ENCODE measurements around the gene KLHL10. TPM values are rescaled to one million over a fixed set of nuclear protein-coding genes. Genes with fewer than 3 reads are reported as not detected.

KLHL10 gene
- total and polyA plus RNA-seq, 2 of the 13 experiments (the other 11 are each of a cell fraction or from before 2014, with no cell fraction given), result 0.04 to 0.08 TPM

DNA sequence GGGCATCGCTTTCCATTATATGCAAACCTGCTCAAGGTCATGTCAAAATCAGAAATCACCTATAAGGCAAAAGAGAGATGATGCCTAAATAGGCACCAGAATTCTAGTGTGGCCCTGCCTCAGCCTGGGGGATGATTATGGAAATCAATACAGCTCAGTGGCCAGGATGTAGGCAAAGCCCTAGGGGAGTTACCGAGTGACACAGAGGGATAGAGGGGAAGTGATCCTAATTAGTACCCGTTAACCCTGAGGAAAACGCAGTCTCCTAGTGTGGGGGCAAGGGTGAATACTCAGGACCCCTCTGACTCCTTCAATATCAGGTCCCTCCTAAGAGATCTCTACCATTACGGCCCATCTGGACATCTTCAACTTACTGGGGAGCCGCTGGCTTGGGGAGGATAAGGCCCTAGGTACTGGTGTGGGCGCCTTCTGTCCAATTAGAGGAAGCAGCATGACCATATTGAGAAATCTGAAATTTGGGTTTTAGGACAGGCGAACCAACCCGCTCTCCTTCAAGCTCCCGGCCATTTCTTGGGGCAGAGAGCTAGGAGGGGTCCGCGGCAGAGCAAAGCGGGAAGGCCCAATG, 2.3 kb upstream of the KLHL10 start:
- peaks cover 38% of the 10 kb centered on the region for H3K4me1 ChIP-seq (ENCODE audit: insufficient read depth, low read length)
- no peak overlapping the region for H2AFZ ChIP-seq (ENCODE audit: low read length)
- FAIRE-seq, result no peak
- no peaks in the 10 kb centered on the region for H3K27me3 ChIP-seq (ENCODE audit: control insufficient read depth in 1 of 2, insufficient read depth in 2 of 2, low read length in 2 of 2)
- H3K27ac ChIP-seq (ENCODE audit: extremely low read length, insufficient read depth, low read length), result peak overlapping the region; percentile 53
- CTCF ChIA-PET (ENCODE audit: low intra/inter-chr PET ratio, low total read pairs), result no interaction called here
- H3K9me3 ChIP-seq (ENCODE audit: low read length), result no peaks in the 10 kb centered on the region
- 14% methylated on average over 13 of the region's 13 CpGs for WGBS (ENCODE audit: low lambda C conversion rate)
- H3K9ac ChIP-seq (ENCODE audit: insufficient read depth, low read depth, low read length), result peak overlapping the region; percentile 82
- POLR2A ChIA-PET, result interaction anchor here (1.4 to 1.9 kb wide), 2 partner anchors 23 to 124 kb away, joined by 4 to 9 read pairs; partner anchors contain the start of genes FKBP10 and P3H4
- TSS peak; percentile 56 for BruUV-seq (replicated peaks)
- in situ Hi-C loops (cut with HindIII; ENCODE audit: extremely low pct_ligation_motif_present, low pct_unique_long_range_greater_than_20kb), result no loop called here
- peak overlapping the region; percentile 77 to 94 (median 93) for H3K4me3 ChIP-seq (replicated peaks in 1 of 3; ENCODE audit: insufficient read depth in 1 of 3, low read depth in 2 of 3, low read length in 3 of 3)
- ATAC-seq, result peak; percentile 52
- peaks cover 9% of the 10 kb centered on the region for H3K79me2 ChIP-seq (ENCODE audit: insufficient read depth, low read length)
- DNase-seq (ENCODE audit: low spot score), result no peak
- intact Hi-C loops (cut with micrococcal nuclease; ENCODE audit: unreplicated experiment), result no loop called here
- peak overlapping the region; percentile 80 for H3K4me2 ChIP-seq (ENCODE audit: low read depth, low read length)
- peaks cover 11 to 22% of the 10 kb centered on the region in 2 experiments for H3K36me3 ChIP-seq (replicated peaks in 1 of 2; ENCODE audit: control insufficient read depth in 1 of 2, insufficient read depth in 2 of 2, low read length in 2 of 2)
- no peaks in the 10 kb centered on the region for H4K20me1 ChIP-seq (ENCODE audit: insufficient read depth, low read length)
- 0 out of 2 replicates have a peak, but pooled peaks have one; percentile 60 for TF ChIP-seq ATF7-NPFF (CRISPR knock-in tag; IDR thresholded peaks at IDR 0.05; ENCODE audit: low read depth)
- TF ChIP-seq RELA (CRISPR knock-in tag; IDR thresholded peaks at IDR 0.05), result no peak
- TF ChIP-seq, protein P1, sequence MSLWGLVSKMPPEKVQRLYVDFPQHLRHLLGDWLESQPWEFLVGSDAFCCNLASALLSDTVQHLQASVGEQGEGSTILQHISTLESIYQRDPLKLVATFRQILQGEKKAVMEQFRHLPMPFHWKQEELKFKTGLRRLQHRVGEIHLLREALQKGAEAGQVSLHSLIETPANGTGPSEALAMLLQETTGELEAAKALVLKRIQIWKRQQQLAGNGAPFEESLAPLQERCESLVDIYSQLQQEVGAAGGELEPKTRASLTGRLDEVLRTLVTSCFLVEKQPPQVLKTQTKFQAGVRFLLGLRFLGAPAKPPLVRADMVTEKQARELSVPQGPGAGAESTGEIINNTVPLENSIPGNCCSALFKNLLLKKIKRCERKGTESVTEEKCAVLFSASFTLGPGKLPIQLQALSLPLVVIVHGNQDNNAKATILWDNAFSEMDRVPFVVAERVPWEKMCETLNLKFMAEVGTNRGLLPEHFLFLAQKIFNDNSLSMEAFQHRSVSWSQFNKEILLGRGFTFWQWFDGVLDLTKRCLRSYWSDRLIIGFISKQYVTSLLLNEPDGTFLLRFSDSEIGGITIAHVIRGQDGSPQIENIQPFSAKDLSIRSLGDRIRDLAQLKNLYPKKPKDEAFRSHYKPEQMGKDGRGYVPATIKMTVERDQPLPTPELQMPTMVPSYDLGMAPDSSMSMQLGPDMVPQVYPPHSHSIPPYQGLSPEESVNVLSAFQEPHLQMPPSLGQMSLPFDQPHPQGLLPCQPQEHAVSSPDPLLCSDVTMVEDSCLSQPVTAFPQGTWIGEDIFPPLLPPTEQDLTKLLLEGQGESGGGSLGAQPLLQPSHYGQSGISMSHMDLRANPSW (CRISPR knock-in tag; IDR thresholded peaks at IDR 0.05; ENCODE audit: borderline replicate concordance), result no peak
- TF ChIP-seq, protein P2, sequence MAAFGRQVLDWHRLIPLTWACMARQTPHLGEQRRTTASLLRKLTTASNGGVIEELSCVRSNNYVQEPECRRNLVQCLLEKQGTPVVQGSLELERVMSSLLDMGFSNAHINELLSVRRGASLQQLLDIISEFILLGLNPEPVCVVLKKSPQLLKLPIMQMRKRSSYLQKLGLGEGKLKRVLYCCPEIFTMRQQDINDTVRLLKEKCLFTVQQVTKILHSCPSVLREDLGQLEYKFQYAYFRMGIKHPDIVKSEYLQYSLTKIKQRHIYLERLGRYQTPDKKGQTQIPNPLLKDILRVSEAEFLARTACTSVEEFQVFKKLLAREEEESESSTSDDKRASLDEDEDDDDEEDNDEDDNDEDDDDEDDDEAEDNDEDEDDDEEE (CRISPR knock-in tag; IDR thresholded peaks at IDR 0.05), result peak; percentile 23; the same call in 1 of the 2 replicates
- 0 out of 2 replicates have a peak, but pooled peaks have one; percentile 3 for TF ChIP-seq ZNF431 (CRISPR knock-in tag; IDR thresholded peaks at IDR 0.05; ENCODE audit: borderline replicate concordance, low read depth)
- 0 out of 2 replicates have a peak, but pooled peaks have one; percentile 76 for TF ChIP-seq ZNF709 (CRISPR knock-in tag; IDR thresholded peaks at IDR 0.05)
- 0 out of 2 replicates have a peak, but pooled peaks have one; percentile 27 for TF ChIP-seq ZNF232 (CRISPR knock-in tag; IDR thresholded peaks at IDR 0.05; ENCODE audit: borderline replicate concordance)
- TF ChIP-seq, protein P3, sequence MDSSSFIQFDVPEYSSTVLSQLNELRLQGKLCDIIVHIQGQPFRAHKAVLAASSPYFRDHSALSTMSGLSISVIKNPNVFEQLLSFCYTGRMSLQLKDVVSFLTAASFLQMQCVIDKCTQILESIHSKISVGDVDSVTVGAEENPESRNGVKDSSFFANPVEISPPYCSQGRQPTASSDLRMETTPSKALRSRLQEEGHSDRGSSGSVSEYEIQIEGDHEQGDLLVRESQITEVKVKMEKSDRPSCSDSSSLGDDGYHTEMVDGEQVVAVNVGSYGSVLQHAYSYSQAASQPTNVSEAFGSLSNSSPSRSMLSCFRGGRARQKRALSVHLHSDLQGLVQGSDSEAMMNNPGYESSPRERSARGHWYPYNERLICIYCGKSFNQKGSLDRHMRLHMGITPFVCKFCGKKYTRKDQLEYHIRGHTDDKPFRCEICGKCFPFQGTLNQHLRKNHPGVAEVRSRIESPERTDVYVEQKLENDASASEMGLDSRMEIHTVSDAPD (CRISPR knock-in tag; IDR thresholded peaks at IDR 0.05), result no peak
- 0 out of 2 replicates have a peak, but pooled peaks have one; percentile 2 for TF ChIP-seq FOSL2 (CRISPR knock-in tag; IDR thresholded peaks at IDR 0.05)
- no peak for TF ChIP-seq KLF13 (CRISPR knock-in tag; IDR thresholded peaks at IDR 0.05)
- TF ChIP-seq ZNF747 (CRISPR knock-in tag; IDR thresholded peaks at IDR 0.05; ENCODE audit: borderline replicate concordance), result no peak
- TF ChIP-seq ZFP36L2 (CRISPR knock-in tag; IDR thresholded peaks at IDR 0.05), result no peak
- no peak for TF ChIP-seq POLR2G (IDR thresholded peaks at IDR 0.05; ENCODE audit: low read depth, low read length)
- 0 out of 2 replicates have a peak, but pooled peaks have one; percentile 11 for TF ChIP-seq ZNF510 (CRISPR knock-in tag; IDR thresholded peaks at IDR 0.05; ENCODE audit: low read depth)
- TF ChIP-seq ZNF790 (CRISPR knock-in tag; IDR thresholded peaks at IDR 0.05; ENCODE audit: borderline replicate concordance), result peak; percentile 58; the same call in 1 of the 2 replicates
- TF ChIP-seq ZNF501 (CRISPR knock-in tag; IDR thresholded peaks at IDR 0.05), result 0 out of 2 replicates have a peak, but pooled peaks have one; percentile 23
